H1 (cell line): ENCODE data around the gene SPOCK3. TPM values are rescaled to one million over a fixed set of nuclear protein-coding genes. Genes with fewer than 3 reads are reported as not detected.

Experiments
- CTCF ChIA-PET: fragments of 300-600 bp; sonication (Branson Sonifier 250); formaldehyde crosslinking; loops from one replicate; lab custom pipeline; 2021; ENCODE audit not compliant: partially characterized antibody; lab: Charles Lee
- POLR2A ChIA-PET: fragments of 300-600 bp; sonication (Branson Sonifier 250); formaldehyde crosslinking; loops from one replicate; lab custom pipeline; 2021; ENCODE audit warnings: inconsistent platforms; ENCODE audit not compliant: partially characterized antibody; lab: Charles Lee
- DNase-seq, 2 experiments: peaks; one replicate each; pipeline versions ENCODE4 v3.0.0 to v3.0.0-alpha.2; 2010 to 2022; ENCODE audit warnings: low spot score in 2 of 2, low read depth in 1 of 2, mixed read lengths in 1 of 2
- FAIRE-seq: peaks from 2 replicates; lab custom pipeline; 2011; peaks lifted over from hg19 to GRCh38; lab: Jason Lieb, UNC
- H2AFZ ChIP-seq: 2 replicates; pipeline ENCODE4 v1.8.1; 2012; ENCODE audit warnings: low read length, inconsistent platforms
- H2AK5ac ChIP-seq: 2 replicates; pipeline ENCODE4 v1.6.1; 2013; ENCODE audit warnings: low read depth, low read length
- H2BK120ac ChIP-seq: replicated peaks from 2 replicates; pipeline ENCODE3; 2013; ENCODE audit warnings: low read depth, low read length, inconsistent platforms
- H2BK12ac ChIP-seq: 2 replicates; pipeline ENCODE4 v1.6.1; 2013; ENCODE audit warnings: low read depth, low read length
- H2BK15ac ChIP-seq: 2 replicates; pipeline ENCODE4 v1.6.1; 2013; ENCODE audit warnings: low read length
- H2BK20ac ChIP-seq: 2 replicates; pipeline ENCODE4 v1.6.1; 2013; ENCODE audit warnings: low read length
- H2BK5ac ChIP-seq: 2 replicates; pipeline ENCODE4 v1.6.1; 2013; ENCODE audit warnings: low read depth, low read length
- H3K14ac ChIP-seq: 2 replicates; pipeline ENCODE4 v1.6.1; 2013; ENCODE audit warnings: inconsistent platforms; ENCODE audit not compliant: insufficient read length
- H3K18ac ChIP-seq: 2 replicates; pipeline ENCODE4 v1.6.1; 2013; ENCODE audit warnings: low read length; ENCODE audit errors: extremely low read depth
- H3K23ac ChIP-seq: 2 replicates; pipeline ENCODE4 v1.6.1; 2013; ENCODE audit warnings: inconsistent platforms; ENCODE audit not compliant: insufficient read length
- H3K23me2 ChIP-seq: 2 replicates; pipeline ENCODE4 v1.6.1; 2013; ENCODE audit warnings: low read depth, low read length
- H3K27ac ChIP-seq: 2 replicates; pipeline ENCODE4 v1.6.1; 2011; ENCODE audit warnings: low read depth, low read length, inconsistent platforms
- H3K27me3 ChIP-seq, 4 experiments: replicated peaks in 1 of 4; 1 replicate in 1 of 4; 2 replicates in 3 of 4; pipeline versions ENCODE4 v1.6.1 to v1.8.1; 2011 to 2013; ENCODE audit warnings: low read length in 3 of 4, mild to moderate bottlenecking in 3 of 4, inconsistent platforms in 2 of 4, mixed read lengths in 2 of 4, moderate library complexity in 1 of 4; ENCODE audit not compliant: control insufficient read depth in 3 of 4, insufficient read depth in 3 of 4; ENCODE audit errors: extremely low read depth in 1 of 4
- H3K36me3 ChIP-seq, 4 experiments: 2 replicates each; pipeline versions ENCODE4 v1.6.1 to v1.8.1; 2011 to 2013; ENCODE audit warnings: mild to moderate bottlenecking in 4 of 4, low read length in 3 of 4, moderate library complexity in 2 of 4, control low read depth in 1 of 4, inconsistent platforms in 1 of 4; ENCODE audit not compliant: insufficient read depth in 4 of 4, control insufficient read depth in 2 of 4
- H3K4ac ChIP-seq: replicated peaks from 2 replicates; pipeline ENCODE3; 2013; ENCODE audit warnings: low read length, low read depth, mixed read lengths, inconsistent platforms; ENCODE audit not compliant: insufficient read length
- H3K4me1 ChIP-seq, 4 experiments: replicated peaks in 1 of 4; 1 replicate in 1 of 4; 2 replicates in 3 of 4; pipeline versions ENCODE4 v1.6.1 to v1.8.1; 2011 to 2013; ENCODE audit warnings: low read length in 3 of 4, inconsistent platforms in 2 of 4, mixed read lengths in 1 of 4; ENCODE audit not compliant: insufficient read depth in 4 of 4, control insufficient read depth in 3 of 4
- H3K4me2 ChIP-seq, 2 experiments: 2 replicates each; pipeline versions ENCODE4 v1.6.1 to v1.8.1; 2011 to 2013; ENCODE audit warnings: low read depth in 2 of 2, low read length in 2 of 2, control low read depth in 1 of 2, inconsistent platforms in 1 of 2, mild to moderate bottlenecking in 1 of 2; ENCODE audit not compliant: insufficient read depth in 1 of 2
- H3K4me3 ChIP-seq, 4 experiments: fragments of 200-600, 300-600 bp in 1 of 4; sonication (generic), shearing (Covaris generic), sonication (Bioruptor Twin) in 1 of 4; 2 replicates each; pipeline versions ENCODE4 v1.5.1 to v1.8.1; 2011 to 2016; ENCODE audit warnings: low read length in 4 of 4, low read depth in 3 of 4, control low read depth in 2 of 4, inconsistent platforms in 2 of 4, mild to moderate bottlenecking in 2 of 4, mixed read lengths in 1 of 4, moderate library complexity in 1 of 4; ENCODE audit not compliant: insufficient read depth in 2 of 4; ENCODE audit errors: extremely low read depth in 1 of 4
- H3K56ac ChIP-seq: replicated peaks from 2 replicates; pipeline ENCODE3; 2013; ENCODE audit warnings: low read depth, mild to moderate bottlenecking, mixed read lengths, low read length, inconsistent platforms; ENCODE audit not compliant: insufficient read length
- H3K79me1 ChIP-seq: 2 replicates; pipeline ENCODE4 v1.6.1; 2013; ENCODE audit warnings: low read depth, low read length, control low read depth
- H3K79me2 ChIP-seq, 2 experiments: 2 replicates each; pipeline versions ENCODE4 v1.6.1 to v1.8.1; 2012 to 2013; ENCODE audit warnings: low read length in 2 of 2, mild to moderate bottlenecking in 2 of 2, inconsistent platforms in 1 of 2; ENCODE audit not compliant: insufficient read depth in 2 of 2, control insufficient read depth in 1 of 2
- H3K9ac ChIP-seq, 4 experiments: replicated peaks in 1 of 4; 1 replicate in 1 of 4; 2 replicates in 3 of 4; pipeline versions ENCODE4 v1.6.1 to v1.8.1; 2011 to 2013; ENCODE audit warnings: low read depth in 3 of 4, low read length in 3 of 4, control low read depth in 2 of 4, mild to moderate bottlenecking in 2 of 4, moderate library complexity in 2 of 4, inconsistent platforms in 1 of 4; ENCODE audit errors: extremely low read depth in 1 of 4
- H3K9me3 ChIP-seq, 2 experiments: 2 replicates each; pipeline versions ENCODE4 v1.6.1 to v1.8.1; 2012 to 2013; ENCODE audit warnings: mild to moderate bottlenecking in 2 of 2, moderate library complexity in 2 of 2, control low read depth in 1 of 2, inconsistent platforms in 1 of 2, low read depth in 1 of 2, low read length in 1 of 2, mixed read lengths in 1 of 2; ENCODE audit not compliant: insufficient read depth in 2 of 2
- H4K20me1 ChIP-seq, 2 experiments: replicated peaks in 1 of 2; 2 replicates each; pipeline versions ENCODE3 to v1.8.1; 2011 to 2013; ENCODE audit warnings: inconsistent platforms in 2 of 2, low read length in 2 of 2, mild to moderate bottlenecking in 1 of 2; ENCODE audit not compliant: insufficient read depth in 2 of 2, control insufficient read depth in 1 of 2
- H4K5ac ChIP-seq: 2 replicates; pipeline ENCODE4 v1.6.1; 2013; ENCODE audit warnings: low read length, low read depth, mixed read lengths, inconsistent platforms; ENCODE audit not compliant: insufficient read length
- H4K8ac ChIP-seq: 2 replicates; pipeline ENCODE4 v1.8.0; 2013; ENCODE audit warnings: mild to moderate bottlenecking, moderate library complexity, low read length, inconsistent platforms; ENCODE audit not compliant: insufficient read depth; ENCODE audit errors: extremely low read depth
- H4K91ac ChIP-seq: replicated peaks from 2 replicates; pipeline ENCODE3; 2013; ENCODE audit warnings: low read length, mixed read lengths, inconsistent platforms; ENCODE audit not compliant: insufficient read length
- EP300 ChIP-seq, 2 experiments: IDR thresholded peaks; 1 replicate in 1 of 2; 2 replicates in 1 of 2; pipeline ENCODE4 v1.6.1; 2011 to 2012; ENCODE audit warnings: low read depth in 2 of 2, low read length in 2 of 2, mild to moderate bottlenecking in 2 of 2, borderline replicate concordance in 1 of 2, inconsistent platforms in 1 of 2, moderate library complexity in 1 of 2
- RFX5 ChIP-seq: IDR thresholded peaks from 2 replicates; pipeline ENCODE4 v1.6.1; 2011; ENCODE audit warnings: low read depth, low read length, improper control_type of control experiment, borderline replicate concordance
- SP4 ChIP-seq: IDR thresholded peaks from 2 replicates; pipeline ENCODE4 v1.6.1; 2012; ENCODE audit warnings: low read length, inconsistent platforms
- WGBS, 2 experiments: shearing (Covaris generic) in 1 of 2; methylation state at CpG; one replicate each; pipeline versions ENCODE4 v1.1.6 to v1.1.7; 2013 to 2015; ENCODE audit warnings: low lambda C conversion rate in 2 of 2, mixed read lengths in 2 of 2, inconsistent platforms in 1 of 2, low coverage in 1 of 2, missing lambda C conversion rate in 1 of 2; ENCODE audit not compliant: insufficient replicate concordance in 2 of 2, insufficient coverage in 1 of 2, insufficient read length in 1 of 2; ENCODE audit errors: extremely low coverage in 1 of 2, missing lambda C conversion rate in 1 of 2; 5-methylcytosine and 5-hydroxymethylcytosine counted together
- polyA plus RNA-seq, 7 experiments: library from polyadenylated mRNA; depleted of rRNA in 3 of 7; stranded (reverse) in 5 of 7; unstranded in 2 of 7; fragments of >200 nt in 5 of 7; fragments of 200-250 nt in 2 of 7; gene quantifications; 1 replicate in 5 of 7; 2 replicates in 1 of 7; 4 replicates in 1 of 7; pipeline versions ENCODE4 v1.2.1 to v1.2.3, GENCODE V29; 2011 to 2013; ENCODE audit warnings: missing spikeins in 2 of 7, mixed read lengths in 2 of 7
- total RNA-seq: library from RNA; stranded (reverse); fragmentation: NEBNext Ultra II Directional; extraction: Animal tissue kit (Norgen Biotek cat#: 25700); gene quantifications from 2 replicates; pipeline ENCODE4 v1.2.1, GENCODE V29; 2021

Gene SPOCK3
- total and polyA plus RNA-seq, 2 of the 8 experiments (the other 6 are each of a cell fraction or from before 2014, with no cell fraction given), result 0.14 to 0.60 TPM

DNA sequence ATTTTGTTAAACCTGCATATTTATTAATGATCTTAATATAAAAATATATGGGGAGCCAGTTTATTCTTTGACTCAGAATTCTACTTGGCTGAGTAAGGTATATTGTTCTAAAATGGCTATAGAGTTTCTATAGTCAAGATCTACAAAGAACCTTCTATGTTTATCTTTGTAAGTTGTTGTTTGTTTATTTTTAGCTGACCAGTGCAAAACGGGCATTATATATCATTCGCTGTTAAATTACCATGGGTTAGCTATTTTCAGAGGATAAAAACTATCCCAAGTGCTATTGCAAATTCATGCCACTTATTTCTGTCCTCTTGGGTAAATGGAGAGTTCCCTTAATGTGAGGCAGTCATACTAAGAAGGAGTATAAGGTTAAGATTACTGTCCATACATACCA, 5.3 kb upstream of the SPOCK3 start:
- Histone ChIP-seq H3K27me3 (peaks cover 0 to 4% (median 0%) of the 10 kb centered on the region in 4 experiments; a peak in 3 of 7 replicates), H2AK5ac (no peak overlapping the region), H3K23ac (no peak overlapping the region), H3K79me1 (no peaks in the 10 kb centered on the region), H3K18ac (no peak overlapping the region), H2BK12ac (no peak overlapping the region), H3K4me3 (no peak overlapping the region), H4K8ac (no peak overlapping the region), H2AFZ (no peak overlapping the region), H3K4me2 (no peak overlapping the region), H3K36me3 (no peaks in the 10 kb centered on the region), H4K5ac (no peak overlapping the region), H2BK15ac (no peak overlapping the region), H3K27ac (no peak overlapping the region), H3K4ac (no peak overlapping the region), H4K91ac (no peak overlapping the region), H4K20me1 (no peaks in the 10 kb centered on the region), H2BK20ac (no peak overlapping the region), H3K79me2 (no peaks in the 10 kb centered on the region), H3K23me2 (peaks cover 2% of the 10 kb centered on the region; the same call in 1 of the 2 replicates), H2BK120ac (no peak overlapping the region), H3K14ac (no peak overlapping the region), H3K56ac (no peak overlapping the region), H3K4me1 (no peaks in the 10 kb centered on the region), H3K9ac (no peak overlapping the region), H3K9me3 (no peaks in the 10 kb centered on the region), H2BK5ac (no peak overlapping the region)
- DNase-seq, result no peak
- POLR2A ChIA-PET, result no interaction called here
- 89% methylated on average over 2 of the region's 2 CpGs; no CpG with 5 or more reads in 1 of the 2 experiments for WGBS, 2 experiments
- CTCF ChIA-PET, result no interaction called here
- no peak for FAIRE-seq
- TF ChIP-seq RFX5 (no peak), EP300 (IDR thresholded peaks at IDR 0.05; ENCODE audit: borderline replicate concordance in 1 of 2, low read depth in 2 of 2, low read length in 2 of 2) (no peak), SP4 (no peak)
